GM10248 (cell line): ENCODE measurements around the gene NKD1.

Source experiments
- CTCF ChIA-PET: fragments of 300-600 bp; sonication (Branson Sonifier 250); formaldehyde crosslinking; extraction: SDS; loops from one replicate; lab custom pipeline; 2021; ENCODE audit warnings: antibody characterized with exemption; lab: Yijun Ruan, JAX
- POLR2A ChIA-PET: fragments of 350-650 bp; sonication (Branson Sonifier 250); formaldehyde crosslinking; extraction: SDS; loops from one replicate; lab custom pipeline; 2020; ENCODE audit warnings: antibody characterized with exemption; lab: Yijun Ruan, JAX
- DNase-seq: peaks from one replicate; pipeline ENCODE4 v3.0.0; 2012; ENCODE audit errors: extremely low spot score
- TF ChIP-seq, protein P1 (sequence below): IDR thresholded peaks from 2 replicates; pipeline ENCODE4 v1.5.1; 2012; ENCODE audit warnings: mild to moderate bottlenecking, low read depth; ENCODE audit errors: extremely low read depth, missing control alignments, control extremely low read depth

NKD1 gene

DNA sequence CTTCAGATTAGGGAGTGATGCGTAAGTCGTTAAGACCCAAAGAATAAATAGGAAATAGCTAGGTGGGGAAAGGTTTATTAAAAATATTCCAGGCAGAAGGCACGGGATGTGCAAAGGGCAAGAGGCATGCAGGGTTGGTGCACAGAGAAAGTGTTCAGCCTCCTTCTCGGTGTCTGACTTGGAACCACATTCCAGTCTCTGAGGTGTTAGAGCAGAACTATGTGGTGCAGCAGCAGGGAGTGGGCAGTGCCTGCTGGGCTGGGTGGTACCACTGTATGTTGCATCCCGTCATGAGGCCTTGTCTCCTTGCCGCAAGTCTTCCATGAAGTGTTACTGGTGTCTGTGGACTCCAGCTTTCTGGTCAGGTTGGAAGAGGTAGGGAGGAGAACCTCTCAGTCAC is 11.1 kb downstream of the NKD1 start:
- POLR2A ChIA-PET: no interaction called here
- CTCF ChIA-PET: interaction anchor here (3.5 kb wide), 1 partner anchor 247 kb away, joined by 12 read pairs; no protein-coding TSS in a partner anchor
- DNase-seq: no peak
- TF ChIP-seq, protein P1, sequence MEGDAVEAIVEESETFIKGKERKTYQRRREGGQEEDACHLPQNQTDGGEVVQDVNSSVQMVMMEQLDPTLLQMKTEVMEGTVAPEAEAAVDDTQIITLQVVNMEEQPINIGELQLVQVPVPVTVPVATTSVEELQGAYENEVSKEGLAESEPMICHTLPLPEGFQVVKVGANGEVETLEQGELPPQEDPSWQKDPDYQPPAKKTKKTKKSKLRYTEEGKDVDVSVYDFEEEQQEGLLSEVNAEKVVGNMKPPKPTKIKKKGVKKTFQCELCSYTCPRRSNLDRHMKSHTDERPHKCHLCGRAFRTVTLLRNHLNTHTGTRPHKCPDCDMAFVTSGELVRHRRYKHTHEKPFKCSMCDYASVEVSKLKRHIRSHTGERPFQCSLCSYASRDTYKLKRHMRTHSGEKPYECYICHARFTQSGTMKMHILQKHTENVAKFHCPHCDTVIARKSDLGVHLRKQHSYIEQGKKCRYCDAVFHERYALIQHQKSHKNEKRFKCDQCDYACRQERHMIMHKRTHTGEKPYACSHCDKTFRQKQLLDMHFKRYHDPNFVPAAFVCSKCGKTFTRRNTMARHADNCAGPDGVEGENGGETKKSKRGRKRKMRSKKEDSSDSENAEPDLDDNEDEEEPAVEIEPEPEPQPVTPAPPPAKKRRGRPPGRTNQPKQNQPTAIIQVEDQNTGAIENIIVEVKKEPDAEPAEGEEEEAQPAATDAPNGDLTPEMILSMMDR: no peak

DNA sequence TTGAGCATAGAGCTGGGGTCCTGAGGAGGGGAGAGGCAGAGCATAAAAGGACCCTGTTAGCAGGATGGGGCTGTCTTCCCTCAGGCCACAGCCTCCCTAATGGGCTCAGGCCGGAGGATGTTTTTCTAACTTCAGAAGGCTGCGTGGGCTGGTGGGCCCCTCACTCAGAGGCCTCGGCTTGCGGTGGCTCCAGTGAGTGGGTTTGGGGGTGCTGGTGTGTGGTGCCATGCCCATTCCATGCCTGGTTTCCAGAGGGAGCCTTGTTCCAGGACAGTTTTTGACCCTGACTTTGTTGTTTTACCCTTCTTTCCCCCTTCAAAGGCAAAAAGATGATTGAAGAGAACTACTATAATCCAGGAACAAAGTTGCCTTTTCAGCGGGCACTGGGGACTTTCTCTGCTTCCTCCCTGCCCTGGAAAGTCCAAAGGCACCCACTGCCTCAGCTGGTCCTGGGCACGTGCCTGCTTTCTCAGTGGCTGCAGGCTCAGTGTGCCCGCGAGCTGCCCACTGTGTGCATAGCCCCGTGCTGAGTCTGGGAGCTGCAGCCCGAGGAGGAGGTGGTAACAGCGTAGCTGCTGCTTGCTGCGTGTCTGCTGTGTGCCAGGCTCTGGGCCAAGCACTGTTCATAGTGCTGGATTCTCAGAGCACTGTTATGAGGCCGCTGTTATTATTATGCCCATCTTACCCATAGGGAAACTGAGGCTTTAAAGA is 11.8 kb downstream of the NKD1 start:
- TF ChIP-seq, protein P1: no peak
- ChIA-PET POLR2A (no interaction called here), CTCF (interaction anchor here (3.5 kb wide), 1 partner anchor 246 kb away, joined by 12 read pairs; no protein-coding TSS in a partner anchor)
- DNase-seq: no peak

DNA sequence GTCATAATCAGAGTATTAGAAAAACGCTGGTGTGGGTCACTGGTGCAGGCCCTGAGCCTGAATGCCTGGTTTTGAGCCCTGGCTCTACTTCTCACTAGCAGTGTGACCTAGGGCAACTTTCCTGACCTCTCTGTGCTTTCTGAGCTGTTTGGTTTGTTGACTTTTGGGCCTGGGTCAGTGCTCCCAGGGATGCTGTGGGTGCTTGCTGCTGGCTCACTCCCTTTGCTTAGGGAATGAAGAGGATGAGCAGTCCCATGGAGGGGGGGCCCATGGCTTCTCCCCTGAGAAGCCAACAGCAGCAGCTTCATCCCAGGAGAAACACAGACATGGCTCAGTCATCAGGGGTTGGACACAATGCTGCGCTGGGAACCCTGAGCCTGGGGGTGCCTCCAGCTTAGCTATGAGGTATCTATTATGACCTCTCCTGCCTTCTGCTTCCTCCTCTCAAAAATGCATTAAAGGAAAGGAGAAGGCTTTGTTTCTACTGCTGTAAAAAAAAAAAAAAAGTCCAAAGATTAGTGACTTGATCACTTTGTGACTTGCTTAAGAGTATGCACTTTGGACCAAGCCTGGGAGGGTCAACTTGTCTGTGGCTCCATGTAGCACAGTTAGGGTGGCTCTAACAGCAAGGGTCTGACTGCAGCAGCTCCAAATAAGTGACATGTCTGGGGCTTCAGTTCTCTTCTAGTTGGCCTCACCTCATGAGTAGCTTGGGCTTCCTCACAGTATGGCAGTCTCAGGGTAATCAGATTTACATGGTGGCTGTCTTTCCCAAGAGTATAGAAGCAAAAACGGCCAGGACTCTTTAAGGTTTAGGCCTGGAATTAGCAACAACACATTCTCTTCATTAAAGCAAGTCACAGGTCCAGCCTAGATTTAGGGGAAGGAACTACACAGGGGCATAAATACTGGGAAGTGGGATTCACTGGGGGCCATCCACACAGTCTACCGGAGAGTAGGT is 13.0 kb downstream of the NKD1 start:
- no peak for DNase-seq
- ChIA-PET POLR2A (no interaction called here), CTCF (no interaction called here)
- TF ChIP-seq, protein P1: no peak

DNA sequence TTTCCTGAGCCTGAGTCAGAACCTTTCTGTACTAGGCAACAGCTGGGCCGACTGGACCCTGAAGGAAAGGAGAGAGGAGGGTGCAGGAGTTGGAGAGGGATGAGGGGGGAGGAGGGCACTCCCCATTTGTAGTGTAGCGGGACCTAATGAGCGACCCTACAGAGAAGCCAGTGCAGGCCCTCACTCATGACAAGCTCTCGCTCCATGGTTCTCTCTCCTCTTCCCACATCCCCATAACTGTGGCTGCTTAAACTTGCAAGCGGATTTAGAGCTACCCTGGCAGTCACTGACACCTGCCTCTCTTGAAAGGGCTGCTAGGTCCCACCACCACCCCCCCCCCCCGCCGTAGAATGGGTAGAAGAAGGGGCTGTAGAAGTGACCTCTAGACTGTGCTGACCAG is 14.5 kb downstream of the NKD1 start:
- no peak for DNase-seq
- CTCF ChIA-PET: no interaction called here
- POLR2A ChIA-PET: no interaction called here
- TF ChIP-seq, protein P1: no peak

DNA sequence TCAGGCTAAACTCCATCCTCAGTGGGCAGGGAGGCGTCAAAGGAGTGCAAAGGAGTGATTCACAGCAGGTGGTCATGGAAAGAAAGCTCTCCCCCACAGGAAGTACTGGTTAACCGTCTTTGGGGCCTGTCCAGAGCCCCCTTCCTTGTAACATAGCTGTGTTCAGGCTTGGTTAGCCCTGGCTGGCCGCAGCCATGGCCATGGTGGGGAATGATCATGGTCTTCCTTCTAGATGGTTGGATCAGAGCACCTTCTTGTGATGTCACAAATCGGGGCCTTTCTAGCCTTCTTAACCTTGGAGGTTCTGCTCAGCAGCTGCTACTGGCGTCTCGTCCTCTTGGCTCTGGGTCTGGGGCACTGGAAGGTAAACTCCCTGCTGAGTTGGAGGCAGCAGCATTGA is 15.8 kb downstream of the NKD1 start:
- ChIA-PET POLR2A (no interaction called here), CTCF (no interaction called here)
- TF ChIP-seq, protein P1: no peak
- no peak for DNase-seq

DNA sequence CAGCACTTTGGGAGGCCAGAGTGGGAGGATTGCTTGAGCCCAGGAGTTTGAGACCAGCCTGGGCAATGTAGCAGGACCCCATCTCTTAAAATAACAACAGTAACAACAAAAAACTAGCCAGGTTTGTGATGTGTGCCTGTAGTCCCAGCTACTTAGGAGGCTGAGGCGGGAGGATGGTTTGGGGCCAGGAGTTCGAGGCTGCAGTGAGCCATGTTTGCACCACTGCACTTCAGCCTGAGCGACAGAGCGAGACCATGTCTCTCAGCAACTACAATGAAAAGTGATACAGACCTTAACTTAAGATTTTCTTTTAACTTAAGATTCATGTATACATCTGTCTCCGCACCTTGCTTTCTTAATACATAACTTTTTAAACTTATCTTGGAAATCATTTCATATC is 17.2 kb downstream of the NKD1 start:
- DNase-seq: no peak

More for the DNA sequence above, 17.2 kb downstream of the NKD1 start:
- TF ChIP-seq, protein P1: no peak
- POLR2A ChIA-PET: no interaction called here
- CTCF ChIA-PET: interaction anchor here (1.3 kb wide), 1 partner anchor 100 kb away, joined by 4 read pairs; no protein-coding TSS in a partner anchor
